CD4-positive, CD25-positive, alpha-beta regulatory T cell (primary cell): ENCODE results near the gene MXD1. TPM values are rescaled to one million over a fixed set of nuclear protein-coding genes. Genes with fewer than 3 reads are reported as not detected.
"Not testable (repeated sequence)": the region's sequence is repeated elsewhere in the genome, so short reads cannot be mapped to it uniquely, and the experiment has no call there.

Experiments
- ATAC-seq, 2 donors: fragments of 150-1000 bp; cut with Tn5 transposase; one replicate each; pipeline ENCODE4 v1.10.0; 2021; ENCODE audit warnings: low read depth in 2 of 2, moderate number of reproducible peaks in 2 of 2, moderate library complexity in 1 of 2
- DNase-seq, 3 donors: peaks; one replicate each; pipeline versions ENCODE4 v3.0.0 to v3.0.0-alpha.2; 2012 to 2022; ENCODE audit warnings: mixed read lengths in 1 of 3
- H3K27ac ChIP-seq: one replicate; pipeline ENCODE4 v1.7.0; 2013; ENCODE audit warnings: mild to moderate bottlenecking, low read length; ENCODE audit not compliant: insufficient read depth, poor library complexity, severe bottlenecking
- H3K27me3 ChIP-seq: one replicate; pipeline ENCODE4 v1.7.0; 2013; ENCODE audit warnings: low read length; ENCODE audit not compliant: control insufficient read depth, insufficient read depth
- H3K36me3 ChIP-seq: one replicate; pipeline ENCODE4 v1.7.0; 2013; ENCODE audit warnings: mild to moderate bottlenecking, low read length, moderate library complexity; ENCODE audit not compliant: control insufficient read depth, insufficient read depth
- H3K4me1 ChIP-seq: 2 replicates; pipeline ENCODE4 v1.7.0; 2013; ENCODE audit warnings: mild to moderate bottlenecking, low read length; ENCODE audit not compliant: insufficient read depth, control insufficient read depth, poor library complexity, severe bottlenecking
- H3K4me3 ChIP-seq: one replicate; pipeline ENCODE4 v1.7.0; 2013; ENCODE audit warnings: low read depth, mild to moderate bottlenecking, low read length, moderate library complexity
- H3K9me3 ChIP-seq, 2 experiments: 1 replicate in 1 of 2; 2 replicates in 1 of 2; pipeline ENCODE4 v1.7.0; 2013; ENCODE audit warnings: low read length in 2 of 2, mild to moderate bottlenecking in 1 of 2, moderate library complexity in 1 of 2; ENCODE audit not compliant: control insufficient read depth in 2 of 2
- H3K27ac Mint-ChIP-seq, 3 donors: one replicate each; pipeline ENCODE4 v1.8.0; 2020 to 2022; ENCODE audit warnings: mild to moderate bottlenecking in 3 of 3, mixed read lengths in 3 of 3, moderate library complexity in 2 of 3
- H3K27me3 Mint-ChIP-seq: one replicate; pipeline ENCODE4 v1.8.0; 2022; ENCODE audit warnings: mild to moderate bottlenecking, mixed read lengths
- H3K36me3 Mint-ChIP-seq: one replicate; pipeline ENCODE4 v1.8.0; 2020; ENCODE audit warnings: mixed read lengths
- H3K4me1 Mint-ChIP-seq, 4 donors: one replicate each; pipeline ENCODE4 v1.8.0; 2020 to 2022; ENCODE audit warnings: mixed read lengths in 4 of 4, mild to moderate bottlenecking in 1 of 4
- H3K4me3 Mint-ChIP-seq, 4 donors: one replicate each; pipeline ENCODE4 v1.8.0; 2020 to 2022; ENCODE audit warnings: mild to moderate bottlenecking in 4 of 4, mixed read lengths in 4 of 4, moderate library complexity in 3 of 4
- H3K9me3 Mint-ChIP-seq, 7 donors: one replicate each; pipeline ENCODE4 v1.8.0; 2020 to 2022; ENCODE audit warnings: mixed read lengths in 7 of 7, mild to moderate bottlenecking in 3 of 7, moderate library complexity in 2 of 7
- polyA plus RNA-seq, 4 donors: library from polyadenylated mRNA; unstranded; fragments of 300-500 nt; fragmentation: Illumina TruSeq; gene quantifications; one replicate each; pipeline ENCODE4 v1.2.3, GENCODE V29; 2021
- total RNA-seq: library from RNA; stranded (reverse); gene quantifications from one replicate; pipeline ENCODE4 v1.2.3, GENCODE V29; 2022

MXD1 gene
- total RNA-seq (40.6 TPM), polyA plus RNA-seq (10 to 100 TPM in 2 of 4 donors, 1 to 10 TPM in 2; 8.3 to 13.3 (median 11.0) TPM)

GRCh38 chr2:69914950-69915945, at the start of gene MXD1:
Gene MXD1 (plus strand): TSS chr2:69915109. CDS start chr2:69915331, 222 bp downstream.
- H3K4me3 Mint-ChIP-seq = peak within 1 kb of the TSS; percentile 88 to 94 (median 92)
- Histone ChIP-seq H3K27me3 (no peaks in the 10 kb centered on the region), H3K9me3 (no peaks in the 10 kb centered on the region), H3K4me3 (peak within 1 kb of the TSS; percentile 86), H3K4me1 (peaks cover 32% of the 10 kb centered on the region), H3K36me3 (peaks cover 19% of the 10 kb centered on the region), H3K27ac (peak within 1 kb of the TSS; percentile 97)
- H3K9me3 Mint-ChIP-seq = no peaks in the 10 kb centered on the region
- H3K4me1 Mint-ChIP-seq = peaks cover 19 to 49% (median 34%) of the 10 kb centered on the region in 4 donors
- H3K27me3 Mint-ChIP-seq = no peaks in the 10 kb centered on the region
- ATAC-seq (no peak), DNase-seq (peak in 1 of 3 donors; percentile 4)
- peaks cover 5% of the 10 kb centered on the region for H3K36me3 Mint-ChIP-seq
- H3K27ac Mint-ChIP-seq = peak within 1 kb of the TSS; percentile 70 to 94 (median 93)

- Mint-ChIP-seq H3K36me3 (no peaks in the 10 kb centered on the region), H3K9me3 (peaks cover 0 to 3% (median 0%) of the 10 kb centered on the region in 7 donors), H3K27ac (no peak overlapping the region), H3K4me3 (no peak overlapping the region), H3K27me3 (peaks cover 4% of the 10 kb centered on the region), H3K4me1 (peaks cover 3 to 7% (median 5%) of the 10 kb centered on the region in 4 donors)
- Histone ChIP-seq H3K36me3 (no peaks in the 10 kb centered on the region), H3K9me3 (no peaks in the 10 kb centered on the region), H3K4me1 (no peaks in the 10 kb centered on the region), H3K4me3 (no peak overlapping the region), H3K27ac (no peak overlapping the region), H3K27me3 (no peaks in the 10 kb centered on the region)
- DNase-seq (no peak), ATAC-seq (no peak)
These were observed 26.5 kb upstream of the MXD1 start for GRCh38 chr2:69888451-69888850.

GRCh38 chr2:69889302-69889701, 25.6 kb upstream of the MXD1 start:
- no peak overlapping the region for H3K27ac Mint-ChIP-seq
- peaks cover 0 to 3% (median 0%) of the 10 kb centered on the region in 7 donors for H3K9me3 Mint-ChIP-seq
- H3K9me3 ChIP-seq = no peaks in the 10 kb centered on the region
- H3K27me3 Mint-ChIP-seq = peaks cover 8% of the 10 kb centered on the region
- H3K27ac ChIP-seq = no peak overlapping the region
- H3K36me3 Mint-ChIP-seq = no peaks in the 10 kb centered on the region
- no peak overlapping the region for H3K4me3 ChIP-seq
- no peaks in the 10 kb centered on the region for H3K36me3 ChIP-seq
- ATAC-seq (no peak), DNase-seq (no peak)
- no peaks in the 10 kb centered on the region for H3K27me3 ChIP-seq
- peaks cover 7 to 16% (median 12%) of the 10 kb centered on the region in 4 donors for H3K4me1 Mint-ChIP-seq
- H3K4me3 Mint-ChIP-seq = no peak overlapping the region
- peaks cover 1% of the 10 kb centered on the region for H3K4me1 ChIP-seq

GRCh38 chr2:69890881-69891280, 24.0 kb upstream of the MXD1 start:
- H3K9me3 Mint-ChIP-seq = peaks cover 0 to 3% (median 0%) of the 10 kb centered on the region in 7 donors
- no peaks in the 10 kb centered on the region for H3K36me3 Mint-ChIP-seq
- H3K27ac ChIP-seq = no peak overlapping the region
- H3K36me3 ChIP-seq = peaks cover 8% of the 10 kb centered on the region
- no peaks in the 10 kb centered on the region for H3K9me3 ChIP-seq
- H3K27me3 Mint-ChIP-seq = peaks cover 8% of the 10 kb centered on the region
- H3K27me3 ChIP-seq = no peaks in the 10 kb centered on the region
- no peak overlapping the region for H3K4me3 Mint-ChIP-seq
- H3K4me1 Mint-ChIP-seq = peaks cover 7 to 31% (median 14%) of the 10 kb centered on the region in 4 donors
- no peak for DNase-seq
- no peak overlapping the region for H3K27ac Mint-ChIP-seq
- ATAC-seq = no peak
- peaks cover 14% of the 10 kb centered on the region for H3K4me1 ChIP-seq
- H3K4me3 ChIP-seq = no peak overlapping the region

GRCh38 chr2:69892838-69893424, 22.0 kb upstream of the MXD1 start:
- H3K9me3 Mint-ChIP-seq, H3K27me3 Mint-ChIP-seq: not testable (repeated sequence)
- peak overlapping the region; percentile 98 to 100 (median 100) for H3K4me3 Mint-ChIP-seq

GRCh38 chr2:69893684-69894551, 21.0 kb upstream of the MXD1 start, which contains the start of gene SNRNP27:
Gene SNRNP27 (plus strand): TSS chr2:69893956. CDS start chr2:69893985, 29 bp downstream.
- Mint-ChIP-seq H3K4me3 (peak within 1 kb of the TSS; percentile 98 to 100 (median 100)), H3K27me3 (peaks cover 8% of the 10 kb centered on the region), H3K4me1 (peaks cover 19 to 54% (median 30%) of the 10 kb centered on the region in 4 donors), H3K36me3 (peaks cover 14% of the 10 kb centered on the region), H3K27ac (peak within 1 kb of the TSS; percentile 98 to 100 (median 100)), H3K9me3 (peaks cover 0 to 3% (median 0%) of the 10 kb centered on the region in 7 donors)
- ATAC-seq (peak; percentile 89 to 92), DNase-seq (peak; percentile 66 to 91 (median 81))
- Histone ChIP-seq H3K27ac (peak within 1 kb of the TSS; percentile 75), H3K36me3 (peaks cover 37% of the 10 kb centered on the region), H3K9me3 (no peaks in the 10 kb centered on the region), H3K4me1 (peaks cover 14% of the 10 kb centered on the region), H3K27me3 (no peaks in the 10 kb centered on the region), H3K4me3 (peak within 1 kb of the TSS; percentile 99)

More at GRCh38 chr2:69892838-69893424, 22.0 kb upstream of the MXD1 start:
- Histone ChIP-seq H3K36me3 (peaks cover 28% of the 10 kb centered on the region), H3K4me1 (peaks cover 14% of the 10 kb centered on the region), H3K4me3 (peak overlapping the region; percentile 99), H3K27ac (peak overlapping the region; percentile 75)
- DNase-seq, H3K9me3 ChIP-seq, ATAC-seq, H3K27me3 ChIP-seq: not testable (repeated sequence)
- Mint-ChIP-seq H3K4me1 (peaks cover 16 to 48% (median 26%) of the 10 kb centered on the region in 4 donors), H3K27ac (peak overlapping the region in 2 of 3 donors; percentile 100), H3K36me3 (peaks cover 10% of the 10 kb centered on the region)

GRCh38 chr2:69894737-69895136, 20.2 kb upstream of the MXD1 start:
- not testable (repeated sequence) for DNase-seq, H3K27me3 ChIP-seq, H3K9me3 Mint-ChIP-seq, H3K27me3 Mint-ChIP-seq, ATAC-seq, H3K9me3 ChIP-seq
- peaks cover 16% of the 10 kb centered on the region for H3K36me3 Mint-ChIP-seq
- Histone ChIP-seq H3K4me1 (peaks cover 14% of the 10 kb centered on the region), H3K27ac (peak overlapping the region; percentile 75), H3K36me3 (peaks cover 43% of the 10 kb centered on the region), H3K4me3 (peak overlapping the region; percentile 99)
- peak overlapping the region; percentile 98 to 100 (median 100) for H3K4me3 Mint-ChIP-seq
- peaks cover 21 to 59% (median 31%) of the 10 kb centered on the region in 4 donors for H3K4me1 Mint-ChIP-seq
- H3K27ac Mint-ChIP-seq = peak overlapping the region in 2 of 3 donors; percentile 98 to 100
